Transverse colon (tissue), 4 donors: ENCODE data around the gene LRP1B. TPM values are rescaled to one million over a fixed set of nuclear protein-coding genes. Genes with fewer than 3 reads are reported as not detected.

ENCODE experiments used
- DNase-seq: peaks from one replicate; pipeline ENCODE4 v3.0.0-alpha.2; 2019
- H3K27ac ChIP-seq, 4 donors: fragments of 200-600 bp; sonication (generic); 2 replicates each; pipeline ENCODE4 v1.5.1; 2016 to 2018; ENCODE audit warnings: inconsistent platforms in 4 of 4
- H3K27me3 ChIP-seq: fragments of 200-600 bp; sonication (generic); 2 replicates; pipeline ENCODE4 v1.5.1; 2017; ENCODE audit warnings: inconsistent platforms
- H3K36me3 ChIP-seq, 4 donors: fragments of 200-600 bp; sonication (generic); 2 replicates each; pipeline ENCODE4 v1.5.1; 2017 to 2019; ENCODE audit warnings: inconsistent platforms in 4 of 4
- H3K4me1 ChIP-seq, 4 donors: fragments of 200-600 bp; sonication (generic); 2 replicates each; pipeline ENCODE4 v1.5.1; 2017 to 2020; ENCODE audit warnings: inconsistent platforms in 4 of 4
- H3K4me3 ChIP-seq, 4 donors: fragments of 200-600 bp; sonication (generic); 1 replicate in 1 of 4; 2 replicates in 3 of 4; pipeline versions ENCODE4 v1.5.1 to v1.6.1; 2017 to 2019; ENCODE audit warnings: inconsistent platforms in 4 of 4
- H3K9me3 ChIP-seq, 2 donors: fragments of 200-600 bp; sonication (generic); 2 replicates each; pipeline ENCODE4 v1.5.1; 2017 to 2019; ENCODE audit warnings: inconsistent platforms in 2 of 2
- CTCF ChIP-seq, 5 experiments: fragments of 200-600 bp in 3 of 5; fragments of 450-650 bp in 2 of 5; sonication (generic) in 3 of 5; IDR thresholded peaks; 1 replicate in 2 of 5; 2 replicates in 3 of 5; pipeline ENCODE4 v1.5.1; 2016 to 2017; ENCODE audit warnings: antibody characterized with exemption in 5 of 5, inconsistent platforms in 3 of 5, mild to moderate bottlenecking in 2 of 5, moderate library complexity in 1 of 5
- EP300 ChIP-seq: sonication (generic); formaldehyde crosslinking; IDR thresholded peaks from one replicate; pipeline ENCODE4 v1.6.1; 2017; ENCODE audit warnings: antibody characterized with exemption, low read depth
- POLR2A ChIP-seq: fragments of 450-650 bp; IDR thresholded peaks from one replicate; pipeline ENCODE4 v1.6.1; 2016; ENCODE audit warnings: antibody characterized with exemption, mild to moderate bottlenecking, moderate library complexity
- POLR2AphosphoS5 ChIP-seq, 3 donors: sonication (generic); formaldehyde crosslinking; IDR thresholded peaks; one replicate each; pipeline ENCODE4 v1.6.1; 2016; ENCODE audit warnings: antibody characterized with exemption in 3 of 3
- WGBS, 2 donors: methylation state at CpG; one replicate each; pipeline ENCODE4 v1.1.5; 2018; ENCODE audit warnings: low coverage in 1 of 2; 5-methylcytosine and 5-hydroxymethylcytosine counted together
- in situ Hi-C, 4 donors: fragments of 200-750 bp; cut with MboI; loops; one replicate each; pipeline versions ENCODE4 v1.15.0 to v1.15.1; 2017; ENCODE audit warnings: low sequenced_read_pairs in 3 of 4, low pct_ligation_motif_present in 1 of 4, low pct_unique_long_range_greater_than_20kb in 1 of 4
- intact Hi-C: fragments of 100-400 bp; cut with DNase I; formaldehyde crosslinking; loops from one replicate; pipeline ENCODE4 v1.15.1; 2023; ENCODE audit warnings: low total_unique reads
- total RNA-seq, 4 donors: library from RNA; depleted of rRNA; stranded (reverse); fragments of >200 nt; gene quantifications; one replicate each; pipeline ENCODE4 v1.1.0, GENCODE V29; 2016

The LRP1B gene
- total RNA-seq, 4 donors from 2014 or later = 0.48 to 5.4 (median 0.82) TPM; not detected in 1

DNA sequence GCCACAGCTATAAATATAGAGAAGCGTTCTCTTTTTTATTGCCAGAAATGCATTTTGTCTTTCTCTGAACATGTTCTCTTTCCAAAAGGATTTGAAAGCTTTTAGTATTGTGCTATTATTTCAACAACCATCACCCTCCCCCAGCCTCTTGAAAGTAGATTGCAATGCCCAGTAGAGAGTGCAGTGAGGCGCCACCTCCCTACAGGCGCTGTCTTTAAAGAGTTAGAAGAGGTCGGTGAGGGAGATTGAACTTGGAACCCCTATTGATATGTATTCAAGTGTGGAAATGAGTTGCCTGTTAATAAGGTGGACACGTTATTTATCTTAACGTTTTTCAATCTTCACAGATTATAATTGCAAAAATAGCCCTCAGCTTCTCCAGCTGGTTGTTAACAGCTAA lies 360.3 kb downstream of the LRP1B start:
- Histone ChIP-seq H3K4me1 (no peaks in the 10 kb centered on the region), H3K9me3 (no peaks in the 10 kb centered on the region), H3K27ac (no peak overlapping the region), H3K36me3 (no peaks in the 10 kb centered on the region), H3K27me3 (no peaks in the 10 kb centered on the region), H3K4me3 (no peak overlapping the region)
- intact Hi-C loops = no loop called here
- no peak for TF ChIP-seq POLR2A
- no peak for TF ChIP-seq CTCF (IDR thresholded peaks at IDR 0.05)
- no peak for TF ChIP-seq EP300
- TF ChIP-seq POLR2AphosphoS5 (IDR thresholded peaks at IDR 0.05) = no peak
- no peak for DNase-seq
- 74 to 80% methylated on average over 3 to 6 of the region's 6 CpGs for WGBS, 2 donors
- in situ Hi-C loops = no loop called here

- Histone ChIP-seq H3K4me3 (no peak overlapping the region), H3K9me3 (no peaks in the 10 kb centered on the region), H3K36me3 (no peaks in the 10 kb centered on the region), H3K27ac (no peak overlapping the region), H3K27me3 (no peaks in the 10 kb centered on the region), H3K4me1 (no peaks in the 10 kb centered on the region)
- intact Hi-C loops = no loop called here
- 71 to 79% methylated on average over 1 of the region's 1 CpG for WGBS, 2 donors
- TF ChIP-seq POLR2AphosphoS5 (IDR thresholded peaks at IDR 0.05) (no peak), EP300 (no peak)
- DNase-seq = no peak
- in situ Hi-C loops = no loop called here
Observed at GRCh38 chr2:141767691-141768090, 363.1 kb downstream of the LRP1B start.

GRCh38 chr2:141767051-141767450 lies 363.8 kb downstream of the LRP1B start:
- no peak for TF ChIP-seq POLR2AphosphoS5 (IDR thresholded peaks at IDR 0.05)
- TF ChIP-seq EP300 = no peak
- TF ChIP-seq POLR2A = no peak
- no peak for TF ChIP-seq CTCF (IDR thresholded peaks at IDR 0.05)
- H3K9me3 ChIP-seq = no peaks in the 10 kb centered on the region
- no peaks in the 10 kb centered on the region for H3K36me3 ChIP-seq
- no peaks in the 10 kb centered on the region for H3K4me1 ChIP-seq
- intact Hi-C loops = no loop called here
- no peaks in the 10 kb centered on the region for H3K27me3 ChIP-seq
- no peak overlapping the region for H3K4me3 ChIP-seq
- in situ Hi-C loops = no loop called here
- no peak overlapping the region for H3K27ac ChIP-seq
- 77 to 79% methylated on average over 2 of the region's 2 CpGs for WGBS, 2 donors
- no peak for DNase-seq

- H3K4me1 ChIP-seq = no peaks in the 10 kb centered on the region
- TF ChIP-seq POLR2A (no peak), POLR2AphosphoS5 (IDR thresholded peaks at IDR 0.05) (no peak), CTCF (IDR thresholded peaks at IDR 0.05) (no peak), EP300 (no peak)
Observed at GRCh38 chr2:141766225-141766624, 364.6 kb downstream of the LRP1B start.

GRCh38 chr2:141748616-141749015 lies 382.2 kb downstream of the LRP1B start:
- WGBS, 2 donors = 67 to 72% methylated on average over 1 of the region's 1 CpG
- DNase-seq = no peak
- no peak overlapping the region for H3K27ac ChIP-seq
- H3K4me1 ChIP-seq = no peaks in the 10 kb centered on the region
- no peaks in the 10 kb centered on the region for H3K27me3 ChIP-seq
- intact Hi-C loops = no loop called here
- H3K4me3 ChIP-seq = no peak overlapping the region
- no peaks in the 10 kb centered on the region for H3K9me3 ChIP-seq
- no peak for TF ChIP-seq POLR2A
- TF ChIP-seq EP300 = no peak
- no peak for TF ChIP-seq CTCF (IDR thresholded peaks at IDR 0.05)
- no peak for TF ChIP-seq POLR2AphosphoS5 (IDR thresholded peaks at IDR 0.05)
- no peaks in the 10 kb centered on the region for H3K36me3 ChIP-seq
- in situ Hi-C loops = no loop called here

More at GRCh38 chr2:141766225-141766624, 364.6 kb downstream of the LRP1B start:
- Histone ChIP-seq H3K36me3 (no peaks in the 10 kb centered on the region), H3K4me3 (no peak overlapping the region), H3K27ac (no peak overlapping the region), H3K27me3 (no peaks in the 10 kb centered on the region), H3K9me3 (no peaks in the 10 kb centered on the region)
- DNase-seq = no peak
- intact Hi-C loops = no loop called here
- in situ Hi-C loops = no loop called here
- 45 to 60% methylated on average over 1 to 2 of the region's 2 CpGs for WGBS, 2 donors
